GM18858 (cell line): ENCODE data around the gene PRPS1.
"Not testable (repeated sequence)": the region's sequence is repeated elsewhere in the genome, so short reads cannot be mapped to it uniquely, and the experiment has no call there.

ENCODE experiments used
- ATAC-seq: cut with Tn5 transposase; IDR thresholded peaks from one replicate; pipeline ENCODE4 v1.9.1; 2021; ENCODE audit not compliant: unreplicated experiment

Gene PRPS1

DNA sequence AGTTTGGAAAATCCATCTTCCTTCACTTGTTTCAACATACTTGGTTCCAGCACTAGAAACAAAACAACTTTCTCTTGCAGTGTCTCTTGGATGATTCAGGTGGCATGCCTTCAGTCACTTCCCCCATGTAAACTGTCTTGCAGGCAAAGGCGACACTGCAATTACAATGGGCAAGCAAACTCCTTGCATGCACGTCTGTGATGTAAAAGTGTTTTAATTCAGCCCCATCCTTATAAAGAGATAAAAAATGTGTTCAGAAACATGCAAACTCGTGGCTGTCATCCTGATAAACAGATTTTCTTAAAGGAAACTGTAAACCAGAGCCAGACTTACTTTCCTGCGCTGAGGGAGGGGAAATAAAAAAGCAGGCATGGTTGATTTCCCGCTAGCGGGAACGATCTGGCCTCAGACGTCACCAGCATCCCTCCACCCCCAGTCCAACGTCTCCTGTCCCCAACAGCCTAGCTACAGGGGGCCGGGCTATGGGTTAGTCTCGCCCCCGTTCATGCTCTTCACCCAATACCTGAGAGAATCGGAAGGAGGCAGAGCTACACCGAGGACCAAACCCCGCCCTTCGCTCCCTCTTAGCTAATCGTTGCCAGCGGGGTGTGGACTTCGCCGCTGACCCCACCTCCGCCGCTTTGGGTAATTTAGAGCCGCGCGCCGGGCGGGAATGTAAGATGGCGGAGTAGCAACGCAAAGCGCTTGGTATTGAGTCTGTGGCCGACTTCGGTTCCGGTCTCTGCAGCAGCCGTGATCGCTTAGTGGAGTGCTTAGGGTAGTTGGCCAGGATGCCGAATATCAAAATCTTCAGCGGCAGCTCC is at the start of gene PRPS1:
Gene PRPS1, plus strand, starts transcription at position 673 of the 824 bp plus-strand sequence. Its CDS starts 119 bp downstream, at position 792.
- ATAC-seq: peak; percentile 98

DNA sequence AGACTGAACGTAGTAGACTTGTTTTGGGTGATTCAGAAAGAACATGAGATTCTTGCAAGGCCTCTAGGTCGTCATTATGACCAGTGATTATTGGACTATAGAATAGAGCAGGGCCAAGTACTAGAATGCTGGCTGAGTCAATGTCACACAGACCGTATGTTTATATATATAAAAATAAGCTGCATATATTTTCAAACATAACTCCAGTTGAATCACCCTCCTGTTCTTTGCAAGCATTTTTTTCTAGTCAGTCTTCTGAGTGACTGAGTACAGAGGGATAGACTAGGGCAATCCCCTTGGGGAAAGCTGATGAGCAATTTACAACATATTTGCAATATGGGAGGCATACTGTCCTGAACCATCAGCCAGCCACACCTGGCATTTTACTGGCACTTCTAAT is 48.4 kb upstream of the PRPS1 start:
- no peak for ATAC-seq

DNA sequence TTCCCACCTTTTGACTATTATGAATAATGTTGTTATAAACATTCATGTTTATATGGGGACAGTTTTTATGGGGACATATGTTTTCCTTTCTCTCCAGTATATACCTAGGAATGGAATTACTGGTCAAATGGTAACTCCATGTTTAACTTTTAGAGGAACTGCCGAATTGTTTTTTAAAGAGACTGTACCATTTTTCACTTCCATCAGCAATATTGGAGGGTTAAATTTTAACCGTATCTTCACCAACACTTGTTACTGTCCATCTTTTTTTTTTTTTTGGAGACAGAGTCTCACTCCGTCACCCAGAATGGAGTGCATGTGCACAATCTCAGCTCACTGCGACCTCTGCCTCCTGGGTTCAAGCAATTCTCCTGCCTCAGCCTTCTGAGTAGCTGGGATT is 46.4 kb upstream of the PRPS1 start:
- no peak for ATAC-seq

DNA sequence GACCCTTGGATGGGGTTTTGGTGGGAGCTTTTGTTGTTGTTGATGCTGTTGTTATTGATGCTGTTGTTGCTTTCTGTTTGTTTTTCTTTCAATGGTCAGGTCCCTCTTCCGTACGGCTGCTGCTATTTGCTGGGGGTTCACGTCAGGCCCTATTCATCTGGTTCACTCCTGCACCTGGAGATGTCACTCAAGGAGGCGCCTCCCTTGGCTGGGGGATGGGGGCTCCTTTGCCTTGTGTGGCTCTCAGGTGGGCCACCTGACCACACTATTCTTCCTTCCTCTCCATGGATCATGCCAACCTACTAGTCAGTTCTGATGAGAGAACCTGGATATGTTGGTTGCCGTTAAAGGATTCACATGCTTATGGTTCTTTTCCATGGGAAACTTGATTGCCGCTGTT is 39.1 kb upstream of the PRPS1 start:
- ATAC-seq: no peak

DNA sequence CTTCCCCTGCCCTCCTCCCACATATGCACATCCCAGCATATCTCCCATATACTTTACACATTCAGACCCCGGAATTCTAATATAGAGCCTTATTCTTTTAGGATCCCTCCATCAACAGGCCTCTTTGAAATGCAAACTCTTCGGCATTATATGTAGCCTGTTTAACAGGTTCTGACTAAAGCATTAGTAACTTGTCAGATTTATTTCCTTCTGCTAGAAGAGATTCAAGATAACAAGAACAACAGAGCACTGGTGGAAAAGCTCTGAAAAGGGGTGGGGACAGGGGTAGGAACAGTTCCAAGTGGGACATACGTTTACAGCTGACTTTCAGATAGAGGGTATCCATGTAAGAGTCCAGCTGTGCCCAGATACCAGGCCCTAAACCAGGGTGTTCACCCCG is 31.7 kb upstream of the PRPS1 start:
- no peak for ATAC-seq

DNA sequence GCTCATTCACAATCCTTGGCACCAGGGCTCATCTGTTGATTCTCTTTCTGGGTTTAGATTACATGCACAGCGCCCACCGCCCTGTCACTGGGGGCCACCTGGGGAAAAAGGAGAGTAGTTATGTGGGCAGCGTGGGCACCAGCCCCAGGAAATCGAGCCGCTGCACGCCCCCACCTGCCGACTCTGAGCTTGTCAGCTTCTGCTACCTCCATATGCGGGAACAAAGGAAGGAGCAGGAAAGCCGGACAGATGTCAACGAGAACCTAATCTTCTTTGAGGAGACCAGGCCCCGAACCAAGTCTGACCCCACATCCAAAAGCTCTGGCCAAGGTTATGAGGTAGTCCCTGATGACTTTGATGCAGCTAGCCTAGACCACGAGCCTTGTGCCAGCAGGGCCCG is 31.0 kb upstream of the PRPS1 start:
- ATAC-seq: no peak

DNA sequence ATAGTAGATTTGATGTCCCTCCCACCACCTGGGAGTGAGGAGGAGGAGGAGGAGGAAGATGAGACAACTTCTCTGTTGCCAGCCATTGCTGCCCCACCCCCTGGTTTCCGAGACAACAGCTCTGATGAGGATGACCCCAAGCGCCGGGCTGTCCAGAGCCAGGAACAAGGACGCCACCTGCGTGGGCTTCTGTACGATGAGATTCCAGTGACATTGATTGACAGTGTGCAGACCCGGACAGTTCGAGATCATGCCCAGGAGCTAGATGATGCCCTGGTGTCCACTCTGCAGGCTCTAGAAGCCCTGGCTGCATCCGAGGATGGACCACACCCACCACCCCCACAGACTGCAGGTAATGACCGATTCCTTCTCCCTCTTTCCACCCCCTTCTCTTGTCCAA is 30.5 kb upstream of the PRPS1 start:
- ATAC-seq: no peak

DNA sequence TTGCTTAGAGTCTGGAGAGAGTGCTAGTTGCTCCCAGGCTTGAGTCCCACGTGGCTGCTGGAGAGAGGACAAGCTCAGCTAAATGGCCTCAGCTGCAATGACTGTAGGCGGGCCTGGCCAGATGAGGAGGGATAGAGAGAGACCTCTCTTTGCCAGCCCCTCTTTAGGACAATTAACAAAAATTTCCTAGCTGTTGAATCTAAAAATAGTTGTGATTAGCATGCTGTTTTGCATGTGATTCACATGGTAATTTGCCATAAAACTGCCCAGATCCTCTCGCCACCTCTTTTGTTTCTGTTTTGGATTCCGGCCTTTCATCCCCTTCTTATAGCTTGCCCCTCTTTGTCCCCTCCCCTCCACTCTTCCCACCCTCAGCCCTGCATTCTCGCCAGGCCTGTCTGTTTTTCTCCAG is 28.9 kb upstream of the PRPS1 start:
- ATAC-seq: no peak

DNA sequence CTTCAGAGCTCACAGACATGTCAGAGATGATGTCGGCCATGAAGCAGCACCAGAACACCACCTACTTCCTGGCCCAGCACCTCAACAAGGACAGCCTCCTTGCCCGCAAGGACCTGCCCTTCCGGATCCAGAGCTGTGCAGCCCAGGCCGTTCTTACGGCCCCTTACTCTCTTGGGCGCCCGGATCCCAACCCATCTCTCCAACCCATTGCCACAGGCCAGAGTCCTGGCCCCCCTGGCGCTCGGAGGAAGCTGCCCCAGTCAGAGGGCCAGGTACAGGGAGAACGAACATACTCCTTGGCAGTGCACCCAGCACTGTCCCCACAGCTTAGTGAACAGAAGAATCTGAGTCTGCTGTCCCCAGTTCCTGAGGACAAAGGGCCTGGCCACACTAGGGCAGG is 27.9 kb upstream of the PRPS1 start:
- no peak for ATAC-seq

DNA sequence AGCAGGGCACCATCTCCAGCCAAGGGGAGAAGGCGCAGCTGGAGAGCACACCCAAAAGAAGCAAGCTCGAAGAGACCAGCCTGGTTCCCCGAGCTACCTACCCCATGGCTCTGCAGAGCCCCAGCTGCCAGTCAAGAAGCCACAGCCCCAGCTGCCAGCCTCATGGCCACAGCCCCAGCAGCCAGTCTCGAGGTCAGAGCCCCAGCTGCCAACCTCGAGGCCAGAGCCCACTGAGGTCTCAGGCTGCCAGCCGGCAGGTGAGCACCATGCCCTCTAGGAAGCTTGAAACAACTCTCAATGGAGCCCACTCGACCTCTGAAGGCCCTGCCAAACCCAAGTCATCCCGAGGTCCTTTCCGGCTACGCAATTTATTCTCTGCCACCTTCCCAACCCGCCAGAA is 27.0 kb upstream of the PRPS1 start:
- ATAC-seq: no peak

DNA sequence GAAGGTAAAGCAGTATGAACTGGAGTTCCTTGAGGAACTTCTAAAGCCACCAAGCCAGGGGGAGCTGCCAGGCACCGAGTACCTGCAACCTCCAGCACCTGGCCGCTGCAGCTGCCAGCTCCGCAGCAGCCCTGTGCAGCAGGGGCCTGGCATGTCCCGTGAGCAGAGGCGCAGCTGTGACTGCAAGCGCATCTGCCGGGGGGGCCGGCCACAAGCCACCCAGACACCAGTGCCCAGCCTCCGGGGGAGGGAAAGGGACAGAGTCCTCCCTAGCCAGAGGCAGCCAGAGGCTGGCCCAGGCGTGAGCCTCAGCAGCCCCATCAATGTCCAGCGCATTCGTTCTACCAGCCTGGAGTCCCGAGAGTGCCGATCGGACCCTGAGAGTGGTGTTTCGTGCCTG is 26.6 kb upstream of the PRPS1 start:
- ATAC-seq: no peak

DNA sequence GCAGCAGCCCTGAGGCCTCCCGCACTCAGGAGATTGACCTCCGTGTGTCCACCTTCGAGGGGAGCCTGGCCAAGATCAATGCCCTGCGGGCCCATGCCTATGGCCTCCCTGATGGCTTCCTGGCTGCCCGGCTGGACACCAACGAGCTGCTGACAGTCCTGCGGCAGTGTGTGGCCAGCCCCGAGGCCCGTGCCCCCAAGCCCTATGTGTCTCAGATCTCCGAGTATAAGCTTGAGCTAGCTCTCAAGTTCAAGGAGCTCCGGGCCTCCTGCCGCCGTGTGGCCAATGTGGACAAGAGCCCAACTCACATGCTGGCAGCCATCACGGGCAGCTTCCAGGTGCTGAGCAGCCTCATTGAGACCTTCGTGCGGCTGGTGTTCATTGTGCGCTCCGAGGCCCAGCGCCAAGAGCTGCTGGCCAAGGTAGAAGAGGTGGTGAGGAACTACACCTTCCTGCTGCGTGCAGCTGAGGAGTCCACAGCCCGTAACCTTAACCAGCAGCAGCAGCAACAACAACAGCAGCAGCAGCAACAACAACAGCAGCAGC is 25.5 kb upstream of the PRPS1 start:
- ATAC-seq: no peak

DNA sequence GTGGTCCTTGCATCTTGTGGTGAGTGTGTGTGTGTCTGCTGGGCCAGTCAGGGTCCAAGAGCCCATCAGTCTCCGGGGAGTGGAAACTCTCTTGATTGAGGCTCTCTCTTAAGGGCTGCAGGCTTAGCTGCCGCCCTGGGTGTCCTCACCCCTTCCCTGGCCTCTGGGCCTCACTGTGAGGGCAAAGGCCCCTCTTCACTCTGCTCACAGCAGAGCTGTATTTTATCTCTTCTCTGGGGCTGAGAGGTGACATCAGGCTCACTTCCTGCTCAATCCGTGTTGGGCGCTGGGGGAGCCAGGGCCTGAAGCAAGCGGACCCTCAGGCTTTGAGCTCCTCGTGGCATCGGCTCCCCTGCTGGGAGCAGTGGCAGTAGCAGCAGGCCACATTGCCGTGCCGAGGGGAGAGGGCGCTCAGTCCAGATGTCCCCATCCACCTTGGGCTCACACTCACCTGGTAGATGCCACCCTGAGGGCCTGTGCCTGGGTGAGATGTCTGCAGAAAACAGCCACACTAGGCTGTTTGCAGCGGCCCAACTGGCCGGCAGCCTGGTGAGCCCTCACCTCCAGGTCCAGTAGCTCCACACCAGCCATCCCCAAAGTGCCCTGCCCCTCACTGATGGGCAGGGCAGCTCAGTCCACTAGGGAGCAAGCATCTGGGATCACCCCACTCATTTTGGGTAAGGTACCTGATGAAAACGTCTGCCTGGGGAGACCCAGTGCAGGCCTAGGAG is 24.7 kb upstream of the PRPS1 start:
- ATAC-seq: no peak

DNA sequence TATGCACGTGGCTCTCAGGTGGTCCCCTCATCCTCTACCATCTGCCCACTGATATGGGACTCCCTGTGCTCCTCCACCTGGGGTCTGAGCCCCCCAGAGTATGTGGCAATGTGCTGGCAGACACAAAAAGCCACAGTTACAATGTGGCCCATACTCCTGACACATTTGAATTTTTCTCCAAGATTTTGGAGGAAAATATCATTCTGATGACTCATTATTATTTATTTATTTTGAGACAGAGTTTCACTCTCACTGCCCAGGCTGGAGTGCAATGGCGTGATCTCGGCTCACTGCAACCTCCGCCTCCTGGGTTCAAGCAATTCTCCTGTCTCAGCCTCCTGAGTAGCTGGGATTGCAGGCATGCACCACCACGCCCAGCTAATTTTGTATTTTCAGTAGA is 19.2 kb upstream of the PRPS1 start:
- ATAC-seq: not testable (repeated sequence)

DNA sequence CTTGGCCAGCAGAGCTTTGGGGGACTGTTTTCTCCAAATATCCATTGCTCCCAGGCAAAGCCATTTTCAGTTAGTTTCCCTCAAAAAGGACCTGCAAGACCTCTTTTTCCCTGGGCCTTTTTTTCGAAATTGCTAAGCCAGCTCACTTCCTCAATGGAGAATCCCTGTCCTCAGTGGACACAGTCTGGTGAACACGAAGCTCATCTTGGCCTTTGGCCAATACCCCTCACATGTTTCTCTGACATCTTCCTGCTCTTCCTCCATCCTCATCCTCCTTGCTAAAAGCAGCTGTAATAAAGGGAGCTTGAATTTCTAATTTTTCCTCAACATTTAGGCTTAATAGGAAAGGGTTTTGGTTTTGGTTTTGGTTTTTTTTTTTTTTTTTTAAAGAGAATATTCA is 17.6 kb upstream of the PRPS1 start:
- no peak for ATAC-seq

DNA sequence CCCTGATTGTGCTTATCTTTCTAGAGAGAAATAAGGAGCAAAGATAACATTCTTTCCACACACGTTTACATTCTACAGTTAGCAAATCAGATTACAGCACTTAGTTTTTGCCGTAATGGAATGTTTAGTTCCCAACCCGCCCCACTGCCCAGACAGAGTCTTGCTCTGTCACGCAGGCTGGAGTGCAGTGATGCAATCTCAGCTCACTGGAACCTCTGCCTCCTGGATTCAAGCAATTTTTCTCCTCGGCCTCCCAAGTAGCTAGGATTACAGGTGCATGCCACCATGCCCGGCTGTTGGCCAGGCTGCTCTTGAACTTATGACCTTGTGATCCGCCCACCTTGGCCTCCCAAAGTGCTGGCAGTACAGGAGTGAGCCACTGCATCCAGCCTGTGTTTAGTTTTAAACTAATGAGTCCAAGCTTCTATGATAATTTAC is 8.4 kb upstream of the PRPS1 start:
- no peak for ATAC-seq

DNA sequence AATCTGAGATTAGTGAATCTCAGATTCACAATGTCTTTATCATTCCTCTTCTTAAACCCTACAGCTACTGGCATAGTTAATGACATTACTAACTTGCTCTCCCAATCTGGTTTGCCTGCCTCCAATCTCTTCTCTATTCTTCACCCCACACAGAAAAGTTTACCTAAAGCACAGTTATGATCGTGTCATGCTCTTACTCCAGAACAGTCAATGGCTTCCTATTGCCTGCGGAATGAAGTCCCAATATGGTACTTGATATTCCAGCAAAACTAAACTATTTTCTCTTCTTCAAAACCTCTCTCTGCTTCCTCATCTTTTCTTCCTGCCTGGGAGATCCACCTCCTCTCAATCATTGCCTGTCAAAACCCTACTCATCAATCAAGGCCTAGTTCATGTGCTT is 3.4 kb upstream of the PRPS1 start:
- ATAC-seq: no peak

DNA sequence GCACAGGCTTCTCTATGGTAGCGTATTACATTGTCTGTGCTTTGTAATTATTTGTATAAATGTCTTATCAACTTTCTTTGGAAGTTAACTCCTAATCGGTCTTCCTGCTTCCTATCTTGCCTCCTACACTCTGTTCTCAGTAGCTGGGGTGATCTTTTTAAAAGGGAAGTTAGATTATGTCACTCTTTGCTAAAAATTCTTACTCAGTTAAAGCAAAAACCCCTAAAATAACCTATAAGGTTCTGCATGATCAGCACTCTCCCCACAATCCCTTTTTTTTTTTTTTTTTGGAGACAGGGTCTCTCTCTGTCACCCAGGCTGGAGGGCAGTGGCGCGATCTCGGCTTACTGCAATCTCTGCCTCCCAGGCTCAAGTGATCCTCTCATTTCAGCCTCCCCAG is 2.6 kb upstream of the PRPS1 start:
- ATAC-seq: no peak

DNA sequence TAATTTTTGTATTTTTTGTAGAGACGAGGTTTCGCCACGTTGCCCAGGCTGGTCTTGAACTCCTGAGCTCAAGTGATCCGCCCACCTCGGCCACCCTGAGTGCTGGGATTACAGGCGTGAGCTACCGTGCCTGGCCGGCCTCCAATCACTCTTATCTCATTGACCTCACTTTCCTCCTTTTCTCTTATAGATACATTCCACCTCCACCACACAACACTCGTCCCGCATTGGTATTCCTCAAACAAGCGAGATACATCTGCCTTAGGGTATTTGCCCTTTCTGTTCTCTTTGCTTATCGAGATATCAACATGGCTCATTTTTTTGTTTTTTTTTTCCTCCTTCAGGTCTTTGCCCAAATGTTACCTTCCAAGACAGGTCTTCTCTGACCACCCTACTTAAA is 1.8 kb upstream of the PRPS1 start:
- ATAC-seq: no peak

DNA sequence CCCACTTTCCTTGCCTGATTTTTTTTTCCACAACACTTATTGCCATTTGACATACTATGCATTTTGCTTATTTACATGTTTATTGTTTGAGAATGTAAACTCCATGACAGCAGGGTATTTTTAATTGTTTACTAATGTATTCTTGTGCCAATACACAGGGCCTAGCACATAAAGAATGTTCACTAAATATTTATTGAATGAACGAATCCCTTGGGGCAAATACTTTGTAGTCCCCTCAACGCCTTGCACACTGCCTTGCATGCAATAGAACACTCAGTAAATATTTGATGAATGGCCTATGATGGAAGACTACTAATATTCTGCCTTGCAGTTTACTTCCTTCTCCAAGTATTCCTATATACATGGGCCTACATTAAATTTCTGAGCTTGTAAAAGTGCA is 1.4 kb upstream of the PRPS1 start:
- ATAC-seq: no peak

DNA sequence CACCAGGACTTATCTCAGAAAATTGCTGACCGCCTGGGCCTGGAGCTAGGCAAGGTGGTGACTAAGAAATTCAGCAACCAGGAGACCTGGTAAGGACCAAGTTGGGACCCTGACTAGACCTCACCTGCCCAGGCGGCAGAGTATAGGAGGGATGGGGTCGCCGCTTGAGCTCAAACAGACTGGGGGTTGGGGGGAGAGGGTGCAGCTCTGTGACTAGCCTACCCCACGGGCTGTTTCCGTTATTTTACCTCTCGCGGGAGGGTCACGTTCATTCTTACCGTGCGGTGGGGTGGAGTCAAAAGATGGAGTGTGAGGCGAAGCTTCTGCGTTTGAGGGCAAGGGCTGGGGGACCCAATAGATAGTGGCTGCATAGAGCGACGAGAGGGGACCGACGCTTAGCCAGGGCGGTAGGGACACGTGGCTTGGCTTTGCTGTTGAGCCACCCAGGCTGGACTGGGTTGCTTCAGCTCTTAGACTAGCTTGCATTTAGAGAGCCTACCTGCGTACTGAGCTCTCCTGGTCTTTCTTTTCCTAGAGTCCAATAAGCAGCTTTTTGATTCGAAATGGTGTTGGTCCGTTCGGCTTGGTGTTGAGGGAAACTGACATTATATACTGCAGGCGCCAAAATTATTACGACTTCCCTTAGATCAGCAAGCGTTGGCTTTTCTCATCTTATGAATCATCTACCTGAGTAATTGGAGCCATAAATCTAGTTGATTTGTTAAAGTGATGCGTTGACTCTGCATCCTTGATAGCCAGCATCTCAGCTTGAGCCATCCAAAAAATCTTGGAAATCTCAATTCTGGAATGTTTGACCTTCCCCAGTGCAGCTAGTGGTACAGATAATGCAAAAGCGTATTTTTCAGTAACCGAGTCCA is 591 bp downstream of the PRPS1 start:
- ATAC-seq: peak; percentile 16
